NCI-H345 (cell line): ENCODE results near the gene GP1BB.
"Not testable (repeated sequence)": the region's sequence is repeated elsewhere in the genome, so short reads cannot be mapped to it uniquely, and the experiment has no call there.

ENCODE experiments used
- DNase-seq: peaks from one replicate; lab custom pipeline; 2025; lab: John Stamatoyannopoulos, UW

GP1BB gene

DNA sequence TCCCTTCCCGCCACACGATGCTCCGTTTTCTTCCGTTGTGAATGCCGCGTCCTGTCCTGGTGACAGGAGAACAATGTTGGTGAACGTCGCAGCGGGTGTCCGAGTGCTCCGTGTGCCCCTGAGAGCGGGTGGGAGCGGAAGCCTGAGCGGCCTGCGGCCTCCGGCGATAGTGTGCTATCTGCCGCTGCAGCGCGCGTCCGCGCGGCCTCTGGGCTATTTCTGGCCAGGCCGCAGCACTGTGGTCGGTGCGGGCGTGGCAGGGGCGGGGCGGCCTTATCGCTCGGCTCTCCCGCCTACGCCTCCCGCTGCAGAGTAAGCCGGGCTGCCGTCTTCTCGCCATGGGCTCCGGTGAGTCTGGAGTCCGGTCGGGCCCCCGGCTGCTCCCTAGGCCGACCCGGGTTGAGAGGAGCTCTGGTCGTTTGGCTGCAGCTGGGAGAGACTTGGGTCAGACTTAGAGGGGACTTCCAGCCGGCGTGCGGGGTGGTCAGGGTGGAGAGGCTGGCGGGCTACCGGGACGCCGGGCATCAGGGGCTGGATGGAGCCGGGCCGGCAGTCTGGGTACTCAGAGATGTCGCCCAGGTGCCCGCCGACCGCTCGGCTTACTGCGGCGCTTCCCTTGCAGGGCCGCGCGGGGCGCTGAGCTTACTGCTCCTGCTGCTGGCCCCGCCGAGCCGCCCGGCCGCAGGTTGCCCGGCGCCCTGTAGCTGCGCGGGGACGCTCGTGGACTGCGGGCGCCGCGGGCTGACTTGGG, at the start of gene GP1BB:
Gene GP1BB (plus strand): TSS at position 308 of the 751 bp plus-strand sequence. CDS start 31 bp downstream, at position 339.
- DNase-seq: no peak

DNA sequence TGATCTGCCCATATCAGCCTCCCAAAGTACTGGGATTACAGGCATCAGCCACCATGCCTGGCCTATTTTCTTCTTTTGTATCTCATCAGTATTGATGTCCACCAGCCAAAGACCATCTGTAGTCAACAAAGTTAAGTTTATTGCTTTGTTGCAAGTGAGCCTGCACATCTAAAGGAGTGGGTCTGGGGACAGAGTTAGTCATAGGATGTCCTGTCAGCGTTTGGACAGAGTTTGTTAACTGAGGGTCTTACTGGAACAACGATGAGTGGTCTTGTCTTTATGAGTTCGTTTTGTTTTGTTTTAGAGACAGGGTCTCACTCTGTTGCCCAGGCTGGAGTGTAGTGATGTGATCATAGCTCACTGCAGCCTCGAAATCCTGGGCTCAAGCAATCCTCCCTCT, 49.7 kb upstream of the GP1BB start:
- DNase-seq: no peak

DNA sequence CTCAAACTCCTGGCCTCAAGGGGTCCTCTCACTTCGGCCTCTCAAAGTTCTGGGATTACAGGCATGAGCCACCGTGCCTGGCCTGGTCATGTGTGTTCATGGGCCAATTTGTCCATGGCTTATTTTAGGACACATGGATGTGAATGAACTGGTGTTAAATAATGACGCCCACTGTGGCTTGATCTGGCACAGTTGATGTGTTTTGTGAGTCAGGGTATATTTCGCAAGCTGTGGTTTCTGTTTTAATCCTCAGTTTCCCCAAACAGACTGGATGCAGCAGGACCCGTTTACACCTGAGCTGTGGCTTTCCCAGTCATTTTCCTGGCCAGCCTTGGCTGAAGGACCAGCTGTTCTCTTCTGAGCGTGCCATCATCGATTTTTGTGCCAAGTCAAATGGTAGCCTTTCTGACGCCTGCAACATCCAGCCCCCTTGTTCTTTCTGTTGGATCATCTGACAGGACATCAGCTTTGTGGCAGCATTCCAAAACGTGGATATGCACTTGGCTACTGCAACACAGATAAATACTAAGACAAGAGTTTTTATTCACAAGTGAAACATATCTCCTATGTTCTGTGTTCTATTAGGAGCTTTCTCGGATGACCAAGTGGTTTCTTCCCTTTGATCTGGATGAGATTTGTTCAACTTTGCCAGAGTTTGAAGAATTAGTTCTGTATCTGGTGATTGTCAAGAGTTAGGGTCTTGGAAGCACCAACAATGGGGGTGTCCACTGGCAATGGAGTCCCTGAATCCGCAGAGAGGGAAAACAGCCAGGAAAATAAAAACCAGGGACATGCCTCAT, 49.0 kb upstream of the GP1BB start:
- DNase-seq: no peak

DNA sequence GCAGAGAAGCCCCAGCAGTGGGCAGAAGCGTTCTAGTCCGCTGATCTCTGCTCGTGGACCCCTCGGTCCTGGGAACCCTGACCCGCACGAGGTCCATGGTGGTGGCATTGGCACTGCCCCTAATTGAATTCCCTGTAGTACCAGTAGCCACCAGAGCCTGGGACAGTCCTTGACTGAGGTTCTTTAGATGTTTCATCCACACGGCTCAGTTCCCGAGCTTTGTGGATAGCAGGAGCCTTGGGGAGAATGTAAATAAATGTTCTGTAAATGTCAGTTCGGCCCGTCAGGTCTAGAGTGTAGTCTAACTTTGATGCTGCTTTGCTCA, 48.4 kb upstream of the GP1BB start:
- no peak for DNase-seq

DNA sequence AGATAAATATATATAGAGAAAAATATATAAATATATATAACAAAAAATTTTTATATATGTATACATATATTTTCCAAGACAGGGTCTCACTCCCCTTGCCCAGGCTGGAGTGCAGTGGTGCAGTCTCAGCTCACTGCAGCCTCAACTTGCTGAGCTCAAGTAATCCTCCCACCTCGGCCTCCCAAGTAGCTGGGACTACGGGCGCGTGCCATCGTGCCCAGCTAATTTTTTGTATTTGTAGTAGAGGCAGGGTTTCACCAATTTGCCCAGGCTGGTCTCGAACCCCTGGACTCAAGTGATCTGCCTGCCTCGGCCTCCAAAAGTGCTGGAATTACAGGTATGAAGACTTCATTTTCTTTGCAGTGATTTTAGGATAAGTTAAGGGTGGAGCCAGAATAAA, 47.9 kb upstream of the GP1BB start:
- DNase-seq: no peak

DNA sequence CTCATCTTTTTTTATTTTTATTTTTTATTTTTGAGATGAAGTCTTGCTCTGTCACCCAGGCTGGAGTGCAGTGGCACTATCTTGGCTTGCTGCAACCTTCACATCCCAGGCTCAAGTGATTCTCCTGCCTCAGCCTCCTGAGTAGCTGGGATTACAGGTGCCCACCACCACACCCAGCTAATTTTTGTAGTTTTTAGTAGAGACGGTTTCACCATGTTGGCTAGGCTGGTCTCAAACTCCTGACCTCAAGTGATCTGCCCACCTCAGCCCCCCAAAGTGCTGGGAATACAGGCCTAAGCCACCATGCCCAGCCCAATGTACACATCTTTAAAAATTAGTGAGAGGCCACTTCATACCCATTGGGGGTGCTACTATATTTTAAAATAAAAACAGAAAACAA, 46.9 kb upstream of the GP1BB start:
- DNase-seq: not testable (repeated sequence)

DNA sequence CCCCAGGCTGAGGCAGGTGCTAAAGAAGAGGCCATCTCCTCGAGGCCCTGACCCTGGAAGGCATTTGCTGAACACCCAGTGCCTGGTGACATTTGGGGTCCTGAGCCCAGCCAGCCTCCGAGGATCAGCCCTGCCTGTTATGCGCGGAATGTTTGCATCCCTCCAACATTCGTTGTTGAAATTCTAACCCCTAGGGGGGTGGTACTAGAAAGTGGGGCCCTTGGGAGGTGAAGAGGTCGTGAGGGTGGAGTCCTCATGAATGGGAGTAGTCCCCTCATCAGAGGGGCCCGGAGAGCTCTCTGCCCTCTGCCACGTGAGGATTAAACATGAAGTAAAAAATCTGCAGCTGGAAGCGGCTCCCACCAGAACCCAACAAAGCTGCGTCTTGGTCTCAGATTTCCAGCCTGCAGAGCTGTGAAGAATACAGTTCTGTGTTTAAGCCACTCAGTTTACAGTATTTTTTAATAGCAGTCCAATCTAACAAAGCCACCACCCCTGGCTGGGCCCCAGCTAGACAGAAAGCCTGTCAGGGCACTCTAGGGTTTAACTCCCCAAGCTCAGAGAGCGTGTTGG, 44.3 kb upstream of the GP1BB start:
- no peak for DNase-seq

DNA sequence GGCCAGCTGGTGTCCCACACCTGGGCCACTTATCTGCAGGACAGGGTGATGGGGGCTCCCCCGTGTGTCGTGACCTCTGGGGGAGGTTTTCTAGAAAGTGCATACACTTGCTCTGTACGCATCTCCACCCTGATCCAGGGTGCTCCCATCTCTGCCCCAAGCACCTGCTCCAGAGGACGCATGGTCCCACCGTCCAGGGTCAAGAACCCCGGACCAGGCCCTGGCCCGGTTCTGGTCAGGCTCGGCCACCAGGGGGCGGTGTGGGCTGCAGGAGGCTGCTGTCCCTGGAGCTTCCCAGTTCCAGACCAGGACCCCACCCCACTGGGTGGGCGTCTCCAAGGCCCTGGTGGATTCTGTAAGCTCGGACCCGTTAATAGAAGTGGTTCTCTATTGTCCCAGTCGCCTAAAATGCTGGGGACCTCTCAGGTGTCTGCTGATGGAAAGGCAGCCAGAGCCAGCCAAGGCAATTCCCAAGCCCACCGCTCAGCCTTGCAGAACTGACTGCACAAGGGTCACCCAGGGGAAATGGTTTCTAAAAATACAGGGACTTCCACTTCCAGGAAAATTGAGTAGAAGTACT, 43.7 kb upstream of the GP1BB start:
- peak; percentile 3 for DNase-seq

DNA sequence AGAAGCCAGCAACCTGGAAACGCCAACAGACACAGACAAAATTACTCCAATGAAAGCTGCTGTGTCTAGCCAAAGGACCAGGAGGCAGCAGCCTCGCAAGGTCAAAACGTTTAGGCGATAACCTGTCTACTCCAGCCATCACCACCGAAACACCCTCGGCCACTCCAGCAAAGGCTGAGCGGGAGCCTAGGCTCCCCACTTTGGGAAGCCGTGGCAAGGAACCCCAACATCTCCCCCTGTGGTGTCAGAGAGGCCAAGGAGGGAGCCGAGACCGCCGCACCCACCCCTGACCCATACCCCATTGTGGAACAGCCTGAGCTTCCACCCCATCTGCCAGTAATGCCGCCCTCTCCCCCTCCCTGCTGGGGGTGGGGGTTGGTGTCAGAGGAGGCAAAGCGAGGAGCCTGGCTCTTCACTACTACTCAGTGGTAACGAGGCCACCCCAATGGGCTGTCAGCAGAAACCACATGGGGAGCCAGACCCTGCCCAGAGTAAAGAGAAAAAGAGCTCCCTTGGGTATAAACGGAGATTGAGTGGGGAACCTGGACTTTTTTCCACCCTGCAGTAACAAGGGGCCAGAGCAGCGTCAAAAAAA, 43.0 kb upstream of the GP1BB start:
- DNase-seq: no peak

DNA sequence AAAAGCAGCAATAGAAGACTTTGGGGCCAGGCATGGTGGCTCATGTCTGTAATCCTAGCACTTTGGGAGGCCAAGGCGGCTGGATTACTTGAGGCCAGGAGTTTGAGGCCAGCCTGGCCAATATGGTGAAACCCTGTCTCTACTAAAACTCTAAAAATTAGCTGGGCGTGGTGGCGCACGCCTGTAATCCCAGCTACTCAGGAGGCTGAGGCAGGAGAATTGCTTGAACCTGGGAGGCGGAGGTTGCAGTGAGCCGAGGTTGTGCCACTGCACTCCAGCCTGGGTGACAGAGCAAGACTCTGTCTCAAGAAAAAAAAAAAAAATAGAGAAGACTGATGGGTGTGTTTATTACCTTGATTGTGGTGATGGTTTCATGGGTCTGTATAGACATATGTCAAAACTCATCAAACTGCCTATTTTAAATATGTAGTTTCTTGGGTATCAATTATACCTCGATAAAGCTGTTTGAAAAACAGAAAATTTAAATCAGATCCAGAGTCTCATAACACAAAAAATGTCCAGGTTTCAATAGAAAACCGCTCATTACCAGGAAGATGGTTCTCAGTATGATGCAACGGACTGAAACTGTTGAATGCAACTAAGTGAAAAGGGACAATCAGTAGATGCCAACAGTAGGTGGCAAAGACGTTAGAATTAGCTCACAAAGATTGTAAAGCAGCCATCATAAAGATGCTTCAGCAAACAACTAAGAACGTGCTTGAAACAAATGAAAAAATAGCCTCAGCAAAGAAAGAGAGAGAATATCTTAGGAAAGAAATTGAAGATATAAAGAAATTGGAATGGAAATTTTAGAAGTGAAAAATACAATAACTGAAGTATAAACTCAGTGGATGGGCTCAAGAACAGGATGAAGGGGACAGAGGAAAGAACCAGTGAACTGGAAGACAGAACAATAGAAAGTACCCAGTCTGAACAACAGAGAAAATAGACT, 42.2 kb upstream of the GP1BB start:
- no peak for DNase-seq

DNA sequence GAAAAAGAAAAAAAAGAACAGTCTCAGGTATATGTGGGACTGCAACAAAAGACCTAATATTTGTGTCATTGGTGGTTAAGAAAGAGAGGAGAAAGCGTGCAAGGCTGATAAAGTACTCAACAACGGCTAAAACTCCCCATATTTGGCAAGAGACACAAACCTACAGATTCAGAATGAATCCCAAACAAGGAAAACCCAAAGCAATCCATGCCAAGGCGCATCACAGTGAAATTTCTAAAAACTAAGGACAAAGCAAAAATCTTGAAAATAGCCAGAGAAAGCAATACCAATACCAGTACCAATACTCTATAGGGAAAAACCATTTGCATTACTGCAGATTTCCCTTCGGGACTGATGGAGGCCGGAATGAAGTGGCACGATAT, 41.5 kb upstream of the GP1BB start:
- DNase-seq: no peak

DNA sequence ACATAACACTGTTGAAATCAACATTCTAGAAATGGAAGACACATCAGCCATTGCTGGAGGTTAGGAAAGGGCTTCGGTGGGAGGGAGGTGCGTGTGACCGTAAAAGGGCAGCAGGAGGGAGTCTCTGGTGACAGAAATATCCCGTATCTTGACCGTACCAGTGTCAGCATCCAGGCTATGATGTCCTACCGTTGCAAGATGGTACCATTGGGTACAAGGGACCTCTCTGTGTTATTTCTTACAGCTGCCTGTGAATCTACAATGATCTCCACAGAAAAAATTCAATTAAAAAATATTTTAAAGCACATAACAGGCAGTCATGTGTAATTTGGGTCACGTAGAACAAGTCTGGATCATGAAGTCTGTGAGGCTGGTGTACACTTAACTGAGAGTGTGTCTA, 36.4 kb upstream of the GP1BB start:
- no peak for DNase-seq

DNA sequence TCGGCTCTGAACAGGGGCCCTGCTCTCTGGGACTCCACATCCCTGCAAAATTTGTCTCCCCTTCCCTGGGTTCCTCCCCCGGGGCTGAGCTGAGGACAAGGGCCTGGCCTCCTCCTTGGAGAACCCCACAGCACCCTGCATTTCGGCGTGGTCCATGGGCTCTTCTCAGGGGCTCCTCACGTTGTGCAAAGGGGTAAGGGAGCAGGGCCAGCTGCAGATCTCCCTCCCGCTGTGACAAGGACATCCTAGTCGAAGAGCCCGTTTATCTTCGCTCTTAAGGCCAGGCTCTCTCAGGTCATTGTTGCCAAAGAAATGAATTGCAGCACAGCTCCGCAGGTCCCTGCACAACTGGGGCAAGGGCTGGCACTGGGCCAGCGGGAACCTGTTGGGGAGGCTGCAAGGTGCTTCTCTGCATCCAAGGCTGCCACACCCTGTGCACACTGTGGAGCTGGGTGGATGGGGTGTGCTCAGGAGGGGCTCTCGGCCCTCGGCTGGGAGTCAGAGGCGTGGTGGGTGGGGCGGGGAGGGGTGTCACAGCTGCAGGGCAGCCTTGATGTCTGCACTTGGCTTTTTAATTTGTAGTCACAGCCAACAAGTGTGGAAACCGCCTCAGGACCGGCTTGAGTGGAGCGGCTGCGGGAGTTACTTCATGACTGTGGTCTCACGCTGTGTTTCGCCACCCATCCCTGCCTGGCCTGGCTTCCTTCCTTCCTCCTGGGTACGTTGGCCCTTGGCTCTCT, 35.6 kb upstream of the GP1BB start:
- peak; percentile 72 for DNase-seq

DNA sequence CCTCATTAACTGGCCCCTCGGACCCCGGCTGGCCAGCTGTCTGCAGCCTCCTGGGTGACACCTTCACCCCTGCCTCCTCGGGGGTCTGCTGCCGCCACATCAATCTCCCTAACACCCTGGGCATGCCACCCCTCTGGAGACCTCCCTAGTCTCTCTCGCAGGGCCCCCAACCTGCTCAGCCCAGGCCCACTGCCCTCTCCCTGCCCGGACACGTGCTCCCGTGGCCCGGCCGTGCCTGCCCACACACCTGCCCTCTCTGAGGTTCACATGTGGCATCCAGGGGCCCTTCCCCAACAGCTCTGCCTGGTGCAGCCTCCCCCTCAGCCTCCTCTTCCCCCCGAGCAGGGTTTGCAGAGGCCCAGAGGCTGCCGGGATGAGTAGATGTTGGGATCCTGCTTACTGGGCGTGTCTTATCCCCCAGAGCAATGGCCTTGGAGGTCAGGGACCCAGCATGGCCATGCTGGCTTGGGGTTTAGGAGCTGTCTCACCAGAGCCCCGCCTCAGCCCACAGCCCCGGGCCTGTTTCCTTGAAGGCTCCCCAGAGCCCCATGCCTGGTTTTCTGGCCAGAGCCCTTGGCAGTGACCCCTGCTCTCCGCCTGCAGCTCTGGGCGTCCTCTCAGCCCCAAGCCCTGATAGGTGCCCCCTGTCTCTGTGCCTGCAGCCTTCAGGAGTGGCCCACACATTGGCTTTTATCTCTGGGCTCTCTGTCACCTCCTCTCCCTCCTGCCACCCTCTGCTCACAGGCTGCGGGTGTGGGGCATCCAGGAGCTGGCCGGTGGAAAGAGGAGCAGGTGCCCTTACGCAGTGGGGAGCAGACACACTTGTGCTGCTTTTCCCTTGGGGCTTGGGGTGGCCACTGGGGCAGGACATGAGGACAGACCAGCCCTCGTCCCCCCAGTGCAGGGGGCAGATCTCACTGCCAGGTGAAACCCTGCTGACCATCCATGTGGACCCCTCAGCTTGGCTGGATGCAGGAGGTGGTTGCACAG, 34.7 kb upstream of the GP1BB start:
- no peak for DNase-seq

DNA sequence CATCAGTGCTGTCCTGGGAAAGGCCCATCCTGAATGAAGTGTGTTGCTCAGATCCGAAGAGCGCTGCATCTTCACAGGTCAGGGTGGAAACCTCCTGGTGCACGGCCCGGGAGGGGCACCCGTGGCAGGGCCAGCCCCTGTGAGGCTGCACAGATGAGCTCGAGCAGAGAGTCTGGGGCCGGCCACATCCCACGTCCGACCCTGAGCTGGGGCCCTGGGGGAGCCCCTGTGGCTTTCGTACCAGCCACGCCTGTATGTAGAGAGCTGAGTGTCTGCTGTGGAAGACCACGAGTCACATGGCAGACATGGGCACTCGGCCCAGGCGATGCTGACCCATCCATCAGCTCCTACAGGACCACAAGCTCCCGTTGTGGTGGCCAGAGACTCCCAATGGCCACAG, 33.9 kb upstream of the GP1BB start:
- DNase-seq: no peak

DNA sequence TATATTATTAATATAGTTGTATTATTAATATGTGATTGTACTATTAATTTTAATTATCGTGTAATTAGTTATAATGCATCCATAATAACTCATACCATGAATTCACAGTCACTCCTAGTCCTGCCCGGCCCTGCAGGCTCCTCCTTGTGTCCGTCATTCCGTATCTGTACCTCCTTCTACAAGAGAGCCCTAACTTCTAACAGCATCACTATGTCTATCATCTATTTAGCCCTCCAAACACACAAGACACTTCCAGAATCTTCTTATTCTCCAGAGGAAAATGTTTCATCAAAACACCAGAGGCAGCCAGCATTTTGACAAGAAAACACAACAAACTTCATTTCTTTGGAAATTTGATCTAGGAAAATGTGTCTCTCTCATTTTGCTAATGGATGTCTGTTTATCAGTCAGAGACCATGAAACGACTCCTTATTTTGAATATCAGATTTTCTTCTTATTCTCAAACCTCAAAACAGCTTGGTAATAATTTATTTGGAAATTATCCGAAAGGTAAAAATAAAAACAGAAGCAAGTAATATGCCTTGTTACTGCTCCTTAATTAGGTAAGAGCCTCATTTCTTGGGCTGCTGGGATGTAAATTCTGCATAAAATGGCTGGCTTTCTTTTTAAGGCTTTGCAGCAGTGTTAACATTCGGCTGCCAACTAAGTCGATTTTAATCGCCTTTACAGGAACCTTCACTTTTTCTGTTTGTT, 32.2 kb upstream of the GP1BB start:
- no peak for DNase-seq

DNA sequence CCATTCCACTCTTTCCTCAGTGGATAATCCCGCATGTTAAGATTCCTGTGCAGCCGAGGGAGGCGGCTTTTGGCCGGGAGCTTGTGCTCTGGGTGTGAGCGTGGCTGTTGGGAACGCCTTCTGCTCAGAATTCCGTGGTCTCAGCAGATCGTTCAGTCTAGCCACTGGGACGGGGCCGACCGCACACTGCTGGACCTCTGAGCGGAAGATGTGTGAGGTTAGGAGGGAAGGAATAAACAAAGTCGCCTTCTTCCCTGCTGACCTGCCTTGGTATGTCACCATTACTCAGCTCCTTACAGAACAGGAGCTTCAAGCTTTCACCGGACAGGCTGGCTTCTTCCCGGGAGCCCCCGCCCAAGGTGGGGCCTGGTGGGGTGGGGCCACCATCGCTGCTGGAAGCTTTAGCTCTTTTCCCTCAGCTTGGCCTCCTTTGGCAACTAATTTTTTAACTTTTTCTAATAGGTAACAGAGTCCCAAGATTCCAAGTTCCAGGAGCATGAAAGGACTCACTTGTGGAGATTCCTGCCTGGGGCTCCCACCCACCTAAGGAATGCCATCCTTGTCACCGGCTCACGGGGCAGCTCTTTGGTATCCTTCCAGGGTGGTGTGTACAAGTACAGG, 31.5 kb upstream of the GP1BB start:
- DNase-seq: no peak

DNA sequence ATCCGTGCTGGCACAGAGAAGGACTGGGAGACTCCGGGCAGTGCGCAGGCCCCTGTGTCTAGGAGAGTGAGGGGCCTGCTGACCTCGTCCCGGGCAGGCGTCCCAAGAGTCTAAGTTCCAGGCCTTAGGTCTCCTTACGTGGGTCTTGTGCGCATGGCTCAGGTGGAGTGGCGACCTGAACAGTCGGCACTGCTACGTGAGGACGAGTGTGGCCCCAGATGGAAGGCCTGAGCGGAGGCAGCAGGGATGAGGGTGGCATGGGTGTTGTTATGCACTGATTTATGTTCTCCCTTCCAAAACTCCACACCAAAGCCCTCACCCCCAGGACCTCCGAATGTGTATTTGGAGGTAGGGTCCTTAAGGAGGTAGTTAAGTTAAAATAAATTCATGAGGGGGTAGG, 29.8 kb upstream of the GP1BB start:
- DNase-seq: no peak
